MCF 10A (cell line): ENCODE results near the gene SPAG16. TPM values are rescaled to one million over a fixed set of nuclear protein-coding genes. Genes with fewer than 3 reads are reported as not detected.

Experiments used
- BruUV-seq: library from RNA; stranded (reverse); fragments of 400-500 nt; replicated peaks from 2 replicates; lab custom pipeline; 2021; lab: Mats Ljungman, UMichigan
- CTCF ChIA-PET: fragments of 300-600 bp; sonication (Branson Sonifier 250); formaldehyde crosslinking; extraction: SDS; loops from one replicate; lab custom pipeline; 2021; ENCODE audit warnings: antibody characterized with exemption, inconsistent platforms; lab: Yijun Ruan, JAX
- POLR2A ChIA-PET: fragments of 300-600, 350-650 bp; sonication (Branson Sonifier 250); formaldehyde crosslinking; extraction: SDS; loops from one replicate; lab custom pipeline; 2020; ENCODE audit warnings: antibody characterized with exemption, inconsistent platforms; lab: Yijun Ruan, JAX
- DNase-seq: peaks from one replicate; pipeline ENCODE4 v3.0.0-alpha.2; 2018; ENCODE audit not compliant: unreplicated experiment
- H3K27ac Mint-ChIP-seq: one replicate; pipeline ENCODE4 v1.8.0; 2022; ENCODE audit warnings: mild to moderate bottlenecking, low read depth, mixed read lengths; ENCODE audit not compliant: unreplicated experiment
- H3K27me3 Mint-ChIP-seq: one replicate; pipeline ENCODE4 v1.8.0; 2022; ENCODE audit warnings: mixed read lengths; ENCODE audit not compliant: insufficient read depth, unreplicated experiment
- H3K36me3 Mint-ChIP-seq: one replicate; pipeline ENCODE4 v1.8.0; 2022; ENCODE audit warnings: mild to moderate bottlenecking, moderate library complexity, mixed read lengths; ENCODE audit not compliant: insufficient read depth, unreplicated experiment
- H3K4me1 Mint-ChIP-seq: one replicate; pipeline ENCODE4 v1.8.0; 2022; ENCODE audit warnings: mixed read lengths; ENCODE audit not compliant: insufficient read depth, unreplicated experiment
- H3K4me3 Mint-ChIP-seq: one replicate; pipeline ENCODE4 v1.8.0; 2022; ENCODE audit warnings: mild to moderate bottlenecking, moderate library complexity, mixed read lengths; ENCODE audit not compliant: unreplicated experiment
- H3K9me3 Mint-ChIP-seq: one replicate; pipeline ENCODE4 v1.8.0; 2022; ENCODE audit warnings: mixed read lengths; ENCODE audit not compliant: unreplicated experiment
- CTCF ChIP-seq: fragments of 200-600 bp; IDR thresholded peaks from one replicate; pipeline ENCODE4 v1.8.0; 2022; ENCODE audit warnings: antibody characterized with exemption, mild to moderate bottlenecking; ENCODE audit not compliant: unreplicated experiment
- intact Hi-C: fragments of 100-400 bp; cut with micrococcal nuclease; formaldehyde crosslinking; loops from 2 replicates; pipeline ENCODE4 v1.14.1; 2022
- total RNA-seq: library from RNA; stranded (reverse); gene quantifications from 2 replicates; pipeline ENCODE4 v1.2.3, GENCODE V29; 2022

SPAG16 gene
- total RNA-seq, 1 experiment from 2014 or later: 11.5 TPM

GRCh38 chr2:214128040-214128439 lies 843.8 kb downstream of the SPAG16 start:
- BruUV-seq: no TSS peak
- H3K9me3 Mint-ChIP-seq: peaks cover 13% of the 10 kb centered on the region
- H3K27ac Mint-ChIP-seq: peak overlapping the region; percentile 90
- TF ChIP-seq CTCF: no peak
- CTCF ChIA-PET: no interaction called here
- intact Hi-C loops: no loop called here
- H3K36me3 Mint-ChIP-seq: no peaks in the 10 kb centered on the region
- POLR2A ChIA-PET: interaction anchor here (0.6 to 1.3 kb wide), 4 partner anchors 11 to 502 kb away, joined by 3 to 4 read pairs (median 3); no protein-coding TSS in a partner anchor
- H3K27me3 Mint-ChIP-seq: no peaks in the 10 kb centered on the region
- peak overlapping the region; percentile 30 for H3K4me3 Mint-ChIP-seq
- no peak for DNase-seq
- peaks cover 30% of the 10 kb centered on the region for H3K4me1 Mint-ChIP-seq

- TF ChIP-seq CTCF: no peak
- peak overlapping the region; percentile 90 for H3K27ac Mint-ChIP-seq
- peaks cover 13% of the 10 kb centered on the region for H3K9me3 Mint-ChIP-seq
- DNase-seq: no peak
- POLR2A ChIA-PET: interaction anchor here (0.6 to 1.0 kb wide), 2 partner anchors 20 to 87 kb away, joined by 3 read pairs; no protein-coding TSS in a partner anchor
- H3K4me1 Mint-ChIP-seq: peaks cover 30% of the 10 kb centered on the region
- H3K4me3 Mint-ChIP-seq: no peak overlapping the region
- BruUV-seq: no TSS peak
- intact Hi-C loops: no loop called here
- H3K27me3 Mint-ChIP-seq: no peaks in the 10 kb centered on the region
- CTCF ChIA-PET: interaction anchor here (0.5 to 0.9 kb wide), 3 partner anchors 13 to 401 kb away, joined by 3 to 4 read pairs (median 3); no protein-coding TSS in a partner anchor
- no peaks in the 10 kb centered on the region for H3K36me3 Mint-ChIP-seq
Measured at GRCh38 chr2:214130114-214130513, 845.9 kb downstream of the SPAG16 start.

GRCh38 chr2:214135966-214136365 lies 851.7 kb downstream of the SPAG16 start:
- intact Hi-C loops: no loop called here
- H3K27me3 Mint-ChIP-seq: no peaks in the 10 kb centered on the region
- no peak for TF ChIP-seq CTCF
- peak; percentile 32 for DNase-seq
- ChIA-PET CTCF (no interaction called here), POLR2A (no interaction called here)
- H3K36me3 Mint-ChIP-seq: no peaks in the 10 kb centered on the region
- H3K4me3 Mint-ChIP-seq: no peak overlapping the region
- peaks cover 7% of the 10 kb centered on the region for H3K9me3 Mint-ChIP-seq
- peaks cover 19% of the 10 kb centered on the region for H3K4me1 Mint-ChIP-seq
- no TSS peak for BruUV-seq
- H3K27ac Mint-ChIP-seq: no peak overlapping the region

- ChIA-PET POLR2A (interaction anchor here (0.6 to 1.8 kb wide), 2 partner anchors 11 to 101 kb away, joined by 3 to 4 read pairs; no protein-coding TSS in a partner anchor), CTCF (interaction anchor here (1.1 kb wide), 1 partner anchor 172 kb away, joined by 4 read pairs; no protein-coding TSS in a partner anchor)
- H3K27ac Mint-ChIP-seq: peak overlapping the region; percentile 63
- DNase-seq: no peak
- H3K9me3 Mint-ChIP-seq: no peaks in the 10 kb centered on the region
- intact Hi-C loops: no loop called here
- BruUV-seq: no TSS peak
- TF ChIP-seq CTCF: no peak
- H3K27me3 Mint-ChIP-seq: no peaks in the 10 kb centered on the region
- no peak overlapping the region for H3K4me3 Mint-ChIP-seq
- peaks cover 19% of the 10 kb centered on the region for H3K4me1 Mint-ChIP-seq
- no peaks in the 10 kb centered on the region for H3K36me3 Mint-ChIP-seq
Measured at GRCh38 chr2:214138779-214139178, 854.5 kb downstream of the SPAG16 start.
